K562 (cell line): ENCODE measurements around the gene NUP205. TPM values are rescaled to one million over a fixed set of nuclear protein-coding genes. Genes with fewer than 3 reads are reported as not detected.

Experiments
- DACH1 ChIP-seq: fragments of 450-650 bp; IDR thresholded peaks from 2 replicates; pipeline ENCODE4 v1.6.1; 2018; ENCODE audit not compliant: partially characterized antibody
- FOXO4 ChIP-seq: fragments of 450-650 bp; formaldehyde crosslinking; IDR thresholded peaks from 2 replicates; pipeline ENCODE4 v1.4.0; 2020; ENCODE audit warnings: mild to moderate bottlenecking, moderate library complexity
- HEY1 ChIP-seq: fragments of 250-450 bp; sonication (Bioruptor Pico); IDR thresholded peaks from 2 replicates; pipeline ENCODE4 v1.5.0; 2020; ENCODE audit warnings: mild to moderate bottlenecking, moderate library complexity, borderline replicate concordance
- MAX ChIP-seq: sonication (generic); formaldehyde crosslinking; IDR thresholded peaks from 2 replicates; pipeline ENCODE4 v1.9.0; 2022; ENCODE audit warnings: mild to moderate bottlenecking, missing genetic modification reagents
- MBD1 ChIP-seq: fragments of 250-450 bp; sonication (Bioruptor Pico); IDR thresholded peaks from 2 replicates; pipeline ENCODE4 v1.8.0; 2022; ENCODE audit warnings: inconsistent platforms
- TEAD4 ChIP-seq, 2 experiments: sonication (generic) in 1 of 2; formaldehyde crosslinking in 1 of 2; IDR thresholded peaks; 2 replicates each; pipeline versions ENCODE4 v1.6.1 to v1.8.0; 2012 to 2022; ENCODE audit warnings: borderline replicate concordance in 1 of 2, inconsistent platforms in 1 of 2, low read length in 1 of 2, mild to moderate bottlenecking in 1 of 2, missing genetic modification reagents in 1 of 2
- ZKSCAN1 ChIP-seq: fragments of 150-350 bp; IDR thresholded peaks from 2 replicates; pipeline ENCODE4 v1.6.1; 2016; ENCODE audit warnings: low read depth, low read length
- ZNF592 ChIP-seq: fragments of 450-650 bp; IDR thresholded peaks from 2 replicates; pipeline ENCODE4 v1.6.1; 2017; ENCODE audit warnings: antibody characterized with exemption, mild to moderate bottlenecking
- ZZZ3 ChIP-seq: fragments of 450-650 bp; IDR thresholded peaks from 2 replicates; pipeline ENCODE4 v1.6.1; 2016; ENCODE audit warnings: antibody characterized with exemption, mild to moderate bottlenecking, moderate library complexity
- polyA plus RNA-seq, 8 experiments: library from polyadenylated mRNA; depleted of rRNA in 4 of 8; stranded (reverse) in 5 of 8; unstranded in 3 of 8; fragments of >200 nt; fragmentation: Nextera tagmentation in 2 of 8; fragmentation: Illumina TruSeq in 1 of 8; extraction: Ambion mirVana in 2 of 8; extraction: Trizol in 1 of 8; gene quantifications; 2 replicates each; pipeline versions ENCODE4 v1.2.1 to v1.2.3, GENCODE V29; 2011 to 2014; ENCODE audit warnings: inconsistent platforms in 1 of 8, missing spikeins in 1 of 8
- total RNA-seq, 7 experiments: library from RNA; depleted of rRNA in 6 of 7; stranded (reverse); fragments of >200 nt in 6 of 7; fragmentation: Illumina TruSeq in 2 of 7; extraction: Trizol in 2 of 7; gene quantifications; 2 replicates each; pipeline versions ENCODE4 v1.2.1 to v1.2.3, GENCODE V29; 2011 to 2021; ENCODE audit warnings: low replicate concordance in 1 of 7

The NUP205 gene
- total and polyA plus RNA-seq, 9 of the 15 experiments (the other 6 are each of a cell fraction or from before 2014, with no cell fraction given): 101 to 282 (median 193) TPM

GRCh38 chr7:135662123-135662372 is 104.3 kb downstream of the NUP205 start (continued):
- TF ChIP-seq MAX (CRISPR knock-in tag): peak; percentile 96
- peak; percentile 98 for TF ChIP-seq MBD1 (CRISPR knock-in tag)
- peak; percentile 42 for TF ChIP-seq DACH1
- TF ChIP-seq ZNF592: peak; percentile 69; the same call in 1 of the 2 replicates
- TF ChIP-seq ZZZ3: peak; percentile 89
- no peak; the same call in 1 of the 2 replicates for TF ChIP-seq ZKSCAN1
- 0 out of 2 replicates have a peak, but pooled peaks have one; percentile 36 for TF ChIP-seq HEY1 (CRISPR knock-in tag)
- TF ChIP-seq TEAD4 (IDR thresholded peaks at IDR 0.05; ENCODE audit: low read length): no peak
- peak; percentile 71; the same call in 1 of the 2 replicates for TF ChIP-seq TEAD4 (CRISPR knock-in tag; IDR thresholded peaks at IDR 0.05; ENCODE audit: borderline replicate concordance)
- TF ChIP-seq FOXO4 (CRISPR knock-in tag): no peak
